Endothelial cell (in vitro differentiated cells): ENCODE measurements around the gene GMPR. TPM values are rescaled to one million over a fixed set of nuclear protein-coding genes. Genes with fewer than 3 reads are reported as not detected.

Experiments used
- DNase-seq: peaks from one replicate; pipeline ENCODE4 v3.0.0; 2021; ENCODE audit warnings: low spot score
- H3K27ac Mint-ChIP-seq: one replicate; pipeline ENCODE4 v1.8.0; 2021; ENCODE audit warnings: mixed read lengths, inconsistent platforms; ENCODE audit not compliant: unreplicated experiment
- H3K27me3 Mint-ChIP-seq: one replicate; pipeline ENCODE4 v1.8.0; 2021; ENCODE audit warnings: mild to moderate bottlenecking, moderate library complexity, mixed read lengths, inconsistent platforms; ENCODE audit not compliant: unreplicated experiment
- H3K36me3 Mint-ChIP-seq: one replicate; pipeline ENCODE4 v1.8.0; 2021; ENCODE audit warnings: mild to moderate bottlenecking, low read depth, mixed read lengths, inconsistent platforms; ENCODE audit not compliant: unreplicated experiment
- H3K4me1 Mint-ChIP-seq: one replicate; pipeline ENCODE4 v1.8.0; 2021; ENCODE audit warnings: mild to moderate bottlenecking, mixed read lengths, inconsistent platforms; ENCODE audit not compliant: unreplicated experiment
- H3K4me3 Mint-ChIP-seq: one replicate; pipeline ENCODE4 v1.8.0; 2021; ENCODE audit warnings: mild to moderate bottlenecking, mixed read lengths, inconsistent platforms; ENCODE audit not compliant: unreplicated experiment
- H3K9me3 Mint-ChIP-seq: one replicate; pipeline ENCODE4 v1.8.0; 2021; ENCODE audit warnings: mixed read lengths, inconsistent platforms; ENCODE audit not compliant: unreplicated experiment
- total RNA-seq: library from RNA; stranded (reverse); fragmentation: NEBNext Ultra II Directional; extraction: Animal tissue kit (Norgen Biotek cat#: 25700); gene quantifications from one replicate; pipeline ENCODE4 v1.2.1, GENCODE V29; 2021; ENCODE audit not compliant: unreplicated experiment
- TF ChIP-seq, protein P1 (sequence below): fragments of 200-600 bp; sonication (generic); IDR thresholded peaks from one replicate; pipeline ENCODE4 v1.5.0; 2021; ENCODE audit warnings: antibody characterized with exemption; ENCODE audit not compliant: unreplicated experiment

Gene GMPR
- total RNA-seq, 1 donor from 2014 or later: 1.8 TPM

DNA sequence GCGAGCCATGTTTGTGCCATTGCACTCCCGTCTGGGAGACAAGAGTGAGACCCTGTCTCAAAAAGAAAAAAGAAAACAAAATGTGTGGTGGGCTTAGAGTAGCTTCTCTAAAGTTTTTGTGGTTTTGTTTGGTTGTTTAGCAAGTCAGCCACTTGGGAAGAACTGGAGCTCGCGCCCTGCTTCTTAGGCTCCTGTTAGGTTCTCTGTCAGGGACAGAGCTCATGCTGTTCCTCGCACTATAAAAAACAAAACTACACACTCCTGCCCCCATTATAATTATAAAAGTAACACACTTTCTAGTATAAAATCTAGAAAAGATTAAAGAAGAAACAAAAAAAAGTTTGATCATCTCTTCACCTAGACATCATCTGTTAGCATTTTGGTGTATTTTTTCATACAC is 33.0 kb downstream of the GMPR start:
- Mint-ChIP-seq H3K9me3 (no peaks in the 10 kb centered on the region), H3K4me3 (no peak overlapping the region), H3K4me1 (peaks cover under 1% of the 10 kb centered on the region), H3K36me3 (no peaks in the 10 kb centered on the region), H3K27me3 (peaks cover under 1% of the 10 kb centered on the region), H3K27ac (no peak overlapping the region)
- TF ChIP-seq, protein P1, sequence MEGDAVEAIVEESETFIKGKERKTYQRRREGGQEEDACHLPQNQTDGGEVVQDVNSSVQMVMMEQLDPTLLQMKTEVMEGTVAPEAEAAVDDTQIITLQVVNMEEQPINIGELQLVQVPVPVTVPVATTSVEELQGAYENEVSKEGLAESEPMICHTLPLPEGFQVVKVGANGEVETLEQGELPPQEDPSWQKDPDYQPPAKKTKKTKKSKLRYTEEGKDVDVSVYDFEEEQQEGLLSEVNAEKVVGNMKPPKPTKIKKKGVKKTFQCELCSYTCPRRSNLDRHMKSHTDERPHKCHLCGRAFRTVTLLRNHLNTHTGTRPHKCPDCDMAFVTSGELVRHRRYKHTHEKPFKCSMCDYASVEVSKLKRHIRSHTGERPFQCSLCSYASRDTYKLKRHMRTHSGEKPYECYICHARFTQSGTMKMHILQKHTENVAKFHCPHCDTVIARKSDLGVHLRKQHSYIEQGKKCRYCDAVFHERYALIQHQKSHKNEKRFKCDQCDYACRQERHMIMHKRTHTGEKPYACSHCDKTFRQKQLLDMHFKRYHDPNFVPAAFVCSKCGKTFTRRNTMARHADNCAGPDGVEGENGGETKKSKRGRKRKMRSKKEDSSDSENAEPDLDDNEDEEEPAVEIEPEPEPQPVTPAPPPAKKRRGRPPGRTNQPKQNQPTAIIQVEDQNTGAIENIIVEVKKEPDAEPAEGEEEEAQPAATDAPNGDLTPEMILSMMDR: no peak
- no peak for DNase-seq

DNA sequence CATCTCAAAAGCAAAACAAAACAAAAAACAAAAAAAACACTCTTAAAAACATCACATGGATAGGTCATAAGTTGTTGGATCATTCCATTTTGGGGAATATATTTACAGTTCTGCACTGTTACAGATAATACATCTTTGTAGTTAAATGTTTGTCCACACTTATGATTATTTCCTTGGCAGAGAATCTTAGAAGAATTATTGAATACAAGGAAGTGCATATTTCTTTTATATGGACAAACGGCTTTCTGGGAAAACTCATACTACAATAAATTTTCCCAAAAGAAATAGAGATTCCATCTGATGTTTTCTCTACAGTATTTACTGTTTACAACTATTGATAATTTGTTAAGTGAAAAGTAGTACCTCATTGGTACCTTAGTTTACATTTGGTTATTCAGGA is 33.8 kb downstream of the GMPR start:
- Mint-ChIP-seq H3K9me3 (no peaks in the 10 kb centered on the region), H3K4me3 (no peak overlapping the region), H3K27ac (no peak overlapping the region), H3K4me1 (peaks cover 5% of the 10 kb centered on the region), H3K36me3 (no peaks in the 10 kb centered on the region), H3K27me3 (peaks cover 1% of the 10 kb centered on the region)
- DNase-seq: no peak
- TF ChIP-seq, protein P1: no peak

DNA sequence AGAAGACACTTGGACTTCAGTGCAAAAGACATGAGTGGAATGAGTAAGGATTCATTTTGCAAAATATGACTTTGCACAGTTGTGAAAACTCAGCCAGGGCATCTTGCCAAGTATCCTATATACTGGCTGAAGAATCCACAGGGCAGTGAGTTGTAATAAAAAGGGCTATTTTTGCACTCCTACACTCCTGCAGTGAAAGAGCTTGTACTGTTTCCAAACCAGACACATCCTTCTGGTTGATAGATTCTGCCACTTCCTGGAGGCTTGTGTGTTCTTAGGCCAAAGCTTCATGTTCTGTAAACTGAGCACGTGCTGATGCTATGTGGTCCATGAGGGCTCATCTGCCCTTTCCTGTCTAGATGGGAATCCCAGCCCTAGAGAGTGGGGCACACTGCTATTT is 34.9 kb downstream of the GMPR start:
- Mint-ChIP-seq H3K36me3 (no peaks in the 10 kb centered on the region), H3K4me3 (no peak overlapping the region), H3K4me1 (peaks cover 16% of the 10 kb centered on the region), H3K27ac (no peak overlapping the region), H3K9me3 (no peaks in the 10 kb centered on the region), H3K27me3 (peaks cover 2% of the 10 kb centered on the region)
- DNase-seq: no peak
- TF ChIP-seq, protein P1: no peak

- Mint-ChIP-seq H3K36me3 (no peaks in the 10 kb centered on the region), H3K9me3 (no peaks in the 10 kb centered on the region), H3K27ac (no peak overlapping the region), H3K4me3 (no peak overlapping the region), H3K27me3 (peaks cover 5% of the 10 kb centered on the region), H3K4me1 (peaks cover 22% of the 10 kb centered on the region)
- TF ChIP-seq, protein P1: no peak
- DNase-seq: no peak
Observed at GRCh38 chr6:16274483-16274882, 36.1 kb downstream of the GMPR start.

GRCh38 chr6:16274885-16275589 is 36.6 kb downstream of the GMPR start:
- TF ChIP-seq, protein P1: no peak

More at GRCh38 chr6:16274885-16275589, 36.6 kb downstream of the GMPR start:
- no peak overlapping the region for H3K4me3 Mint-ChIP-seq
- H3K36me3 Mint-ChIP-seq: no peaks in the 10 kb centered on the region
- H3K27me3 Mint-ChIP-seq: peaks cover 9% of the 10 kb centered on the region
- H3K27ac Mint-ChIP-seq: no peak overlapping the region
- H3K9me3 Mint-ChIP-seq: no peaks in the 10 kb centered on the region
- no peak for DNase-seq
- peaks cover 26% of the 10 kb centered on the region for H3K4me1 Mint-ChIP-seq
